B cell (primary cell): ENCODE measurements around the gene CMTR1. TPM values are rescaled to one million over a fixed set of nuclear protein-coding genes. Genes with fewer than 3 reads are reported as not detected.
A peak's percentile ranks its signal among the peaks of the same experiment; 100 is the strongest.

Experiments
- ATAC-seq: fragments of 200-7000 bp; cut with Tn5 transposase; one replicate; pipeline ENCODE4 v1.10.0; 2021; ENCODE audit warnings: low read depth, mild to moderate bottlenecking, moderate number of reproducible peaks, moderate library complexity
- CTCF ChIA-PET: fragments of 350-600 bp; sonication (Branson Sonifier 250); formaldehyde crosslinking; loops from one replicate; lab custom pipeline; 2021; ENCODE audit warnings: antibody characterized with exemption, inconsistent platforms; lab: Charles Lee
- POLR2A ChIA-PET: fragments of 350-600 bp; sonication (Branson Sonifier 250); formaldehyde crosslinking; loops from one replicate; lab custom pipeline; 2021; ENCODE audit warnings: antibody characterized with exemption; lab: Charles Lee
- DNase-seq: peaks from one replicate; pipeline ENCODE4 v3.0.0; 2013
- H2AFZ ChIP-seq: 2 replicates; pipeline ENCODE4 v1.6.1; 2012; ENCODE audit warnings: mild to moderate bottlenecking, low read depth, low read length; ENCODE audit not compliant: insufficient read depth, poor library complexity, severe bottlenecking
- H3K27ac ChIP-seq, 2 donors: 1 replicate in 1 of 2; 2 replicates in 1 of 2; pipeline ENCODE4 v1.5.1; 2012 to 2013; ENCODE audit warnings: low read length in 2 of 2, mild to moderate bottlenecking in 2 of 2, moderate library complexity in 1 of 2
- H3K27me3 ChIP-seq, 4 experiments: fragments of 200-600 bp in 1 of 4; sonication (generic) in 1 of 4; replicated peaks in 1 of 4; 1 replicate in 2 of 4; 2 replicates in 2 of 4; pipeline versions ENCODE4 v1.6.1 to v1.7.0; 2013 to 2016; ENCODE audit warnings: low read length in 3 of 4, mild to moderate bottlenecking in 2 of 4, mixed read lengths in 1 of 4, moderate library complexity in 1 of 4; ENCODE audit not compliant: insufficient read depth in 4 of 4, control insufficient read depth in 3 of 4; ENCODE audit errors: control extremely low read depth in 1 of 4
- H3K36me3 ChIP-seq, 2 experiments: replicated peaks in 1 of 2; 1 replicate in 1 of 2; 2 replicates in 1 of 2; pipeline versions ENCODE4 v1.6.1 to v1.7.1; 2013; ENCODE audit warnings: low read length in 1 of 2; ENCODE audit not compliant: insufficient read depth in 2 of 2, control insufficient read depth in 1 of 2; ENCODE audit errors: control extremely low read depth in 1 of 2, extremely low read depth in 1 of 2
- H3K4me1 ChIP-seq, 2 donors: fragments of 200-600 bp in 1 of 2; sonication (generic) in 1 of 2; 1 replicate in 1 of 2; 2 replicates in 1 of 2; pipeline versions ENCODE4 v1.5.1 to v1.6.1; 2013 to 2017; ENCODE audit warnings: low read length in 2 of 2; ENCODE audit not compliant: control insufficient read depth in 2 of 2, insufficient read depth in 2 of 2
- H3K4me2 ChIP-seq: replicated peaks from 2 replicates; pipeline ENCODE3; 2012; ENCODE audit warnings: mild to moderate bottlenecking, low read depth, low read length; ENCODE audit not compliant: poor library complexity, severe bottlenecking
- H3K4me3 ChIP-seq, 5 experiments: fragments of 200-600 bp in 1 of 5; sonication (generic) in 1 of 5; 1 replicate in 3 of 5; 2 replicates in 2 of 5; pipeline versions ENCODE4 v1.5.1 to v1.7.0; 2011 to 2016; ENCODE audit warnings: low read length in 4 of 5, mild to moderate bottlenecking in 4 of 5, low read depth in 2 of 5, control low read depth in 1 of 5, moderate library complexity in 1 of 5; ENCODE audit not compliant: insufficient read depth in 1 of 5; ENCODE audit errors: control extremely low read depth in 1 of 5, extremely low read depth in 1 of 5
- H3K79me2 ChIP-seq: fragments of 200-600 bp; sonication (generic); one replicate; pipeline ENCODE4 v1.6.0; 2016; ENCODE audit warnings: low read length; ENCODE audit not compliant: control insufficient read depth, insufficient read depth
- H3K9ac ChIP-seq: fragments of 200-600 bp; sonication (generic); 2 replicates; pipeline ENCODE4 v1.6.1; 2017; ENCODE audit warnings: mild to moderate bottlenecking, low read length, moderate library complexity
- H3K9me3 ChIP-seq, 3 donors: one replicate each; pipeline versions ENCODE4 v1.6.1 to v1.7.1; 2013; ENCODE audit warnings: low read length in 2 of 3; ENCODE audit not compliant: control insufficient read depth in 2 of 3, insufficient read depth in 1 of 3; ENCODE audit errors: control extremely low read depth in 1 of 3
- H4K20me1 ChIP-seq: 2 replicates; pipeline ENCODE4 v1.6.0; 2012; ENCODE audit warnings: mild to moderate bottlenecking, low read length; ENCODE audit not compliant: insufficient read depth, control insufficient read depth, poor library complexity, severe bottlenecking
- H3K27ac Mint-ChIP-seq: one replicate; pipeline ENCODE4 v1.8.0; 2021; ENCODE audit warnings: mixed read lengths
- H3K27me3 Mint-ChIP-seq: one replicate; pipeline ENCODE4 v1.8.0; 2021; ENCODE audit warnings: mixed read lengths
- H3K4me1 Mint-ChIP-seq: one replicate; pipeline ENCODE4 v1.8.0; 2021; ENCODE audit warnings: mixed read lengths
- H3K4me3 Mint-ChIP-seq: one replicate; pipeline ENCODE4 v1.8.0; 2021; ENCODE audit warnings: mixed read lengths
- H3K9me3 Mint-ChIP-seq: one replicate; pipeline ENCODE4 v1.8.0; 2022; ENCODE audit warnings: mixed read lengths; ENCODE audit not compliant: insufficient read depth
- CTCF ChIP-seq: fragments of 200-600 bp; IDR thresholded peaks from one replicate; pipeline ENCODE4 v1.8.0; 2022; ENCODE audit warnings: antibody characterized with exemption, mild to moderate bottlenecking
- EZH2 ChIP-seq: IDR thresholded peaks from 2 replicates; pipeline ENCODE4 v1.6.1; 2012; ENCODE audit warnings: borderline replicate concordance, low read depth, mild to moderate bottlenecking, moderate library complexity, low read length; ENCODE audit not compliant: insufficient read depth, poor library complexity, severe bottlenecking
- WGBS: methylation state at CpG from one replicate; pipeline ENCODE4 v1.1.5; 2013; ENCODE audit warnings: missing lambda C conversion rate; ENCODE audit not compliant: insufficient coverage; 5-methylcytosine and 5-hydroxymethylcytosine counted together
- intact Hi-C: fragments of 100-400 bp; cut with micrococcal nuclease; formaldehyde crosslinking; loops from one replicate; pipeline ENCODE4 v1.10.0; 2022
- polyA plus RNA-seq: library from polyadenylated mRNA; depleted of rRNA; stranded (reverse); fragments of >200 nt; gene quantifications from 2 replicates; pipeline ENCODE4 v1.2.3, GENCODE V29; 2012
- total RNA-seq, 2 donors: library from RNA; stranded (reverse); fragments of 120-200 nt in 1 of 2; gene quantifications; 1 replicate in 1 of 2; 2 replicates in 1 of 2; pipeline versions ENCODE4 v1.2.3 to v1.2.4, GENCODE V29; 2013 to 2022

CMTR1 gene
- total and polyA plus RNA-seq, 2 donors (not counting 1 experiment from before 2014, with no cell fraction given), result 46.0 to 82.9 TPM

GRCh38 chr6:37516920-37517405, 83.9 kb downstream of the CMTR1 start:
- ChIA-PET CTCF (interaction anchor here (1.1 to 3.2 kb wide), 8 partner anchors 11 to 135 kb away, joined by 3 to 13 read pairs (median 4); partner anchors contain the start of gene CCDC167), POLR2A (interaction anchor here (0.6 to 0.7 kb wide), 2 partner anchors 49 to 136 kb away, joined by 3 to 5 read pairs; no protein-coding TSS in a partner anchor)
- Histone ChIP-seq H3K36me3 (no peaks in the 10 kb centered on the region), H3K27ac (peak overlapping the region; percentile 6 to 27), H3K27me3 (peaks cover 0 to 11% (median 0%) of the 10 kb centered on the region in 4 experiments), H3K79me2 (no peaks in the 10 kb centered on the region), H3K9me3 (peaks cover 0 to 8% (median 0%) of the 10 kb centered on the region in 3 donors), H3K9ac (no peak overlapping the region), H3K4me1 (peaks cover 23 to 35% of the 10 kb centered on the region in 2 donors), H4K20me1 (no peaks in the 10 kb centered on the region), H3K4me3 (no peak overlapping the region), H3K4me2 (peak overlapping the region; percentile 64), H2AFZ (peak overlapping the region; percentile 73)
- Mint-ChIP-seq H3K27me3 (peaks cover 4% of the 10 kb centered on the region), H3K4me1 (peaks cover 26% of the 10 kb centered on the region), H3K9me3 (no peaks in the 10 kb centered on the region), H3K4me3 (peak overlapping the region; percentile 49), H3K27ac (peak overlapping the region; percentile 66)
- TF ChIP-seq CTCF (no peak), EZH2 (no peak)
- intact Hi-C loops, result loop anchor here (2.0 kb wide), 1 partner anchor 14 kb away; no protein-coding TSS in a partner anchor
- DNase-seq, result no peak
- no peak for ATAC-seq
- 66% methylated on average over 15 of the region's 16 CpGs for WGBS

- H3K9me3 ChIP-seq, result peaks cover 0 to 8% (median 0%) of the 10 kb centered on the region in 3 donors
- POLR2A ChIA-PET, result no interaction called here
- peaks cover 6% of the 10 kb centered on the region for H3K27me3 Mint-ChIP-seq
- H3K36me3 ChIP-seq, result no peaks in the 10 kb centered on the region
- H3K4me1 Mint-ChIP-seq, result peaks cover 28% of the 10 kb centered on the region
- peak overlapping the region; percentile 66 for H3K27ac Mint-ChIP-seq
- H3K9me3 Mint-ChIP-seq, result no peaks in the 10 kb centered on the region
- H3K4me3 ChIP-seq, result no peak overlapping the region
- TF ChIP-seq EZH2 (no peak), CTCF (no peak)
- peak overlapping the region; percentile 64 for H3K4me2 ChIP-seq
- no peak for ATAC-seq
- H4K20me1 ChIP-seq, result no peaks in the 10 kb centered on the region
- no peak for DNase-seq
- peaks cover 0 to 11% (median 0%) of the 10 kb centered on the region in 4 experiments for H3K27me3 ChIP-seq
- intact Hi-C loops, result loop anchor here (2.0 kb wide), 1 partner anchor 15 kb away; no protein-coding TSS in a partner anchor
- CTCF ChIA-PET, result interaction anchor here (1.1 to 3.2 kb wide), 5 partner anchors 12 to 135 kb away, joined by 3 to 13 read pairs (median 4); no protein-coding TSS in a partner anchor
- H2AFZ ChIP-seq, result peak overlapping the region; percentile 5
- H3K27ac ChIP-seq, result peak overlapping the region; percentile 6 to 27
- no peak overlapping the region for H3K4me3 Mint-ChIP-seq
- H3K9ac ChIP-seq, result no peak overlapping the region
- 14% methylated on average over 11 of the region's 11 CpGs for WGBS
- H3K79me2 ChIP-seq, result no peaks in the 10 kb centered on the region
- peaks cover 23 to 35% of the 10 kb centered on the region in 2 donors for H3K4me1 ChIP-seq
These were observed 84.4 kb downstream of the CMTR1 start for GRCh38 chr6:37517411-37517812.
